DMS 273 treated with DMSO at 0.1 percent for 48 hours (cell line): ENCODE measurements around the gene EGF.
"Not testable (repeated sequence)": the region's sequence is repeated elsewhere in the genome, so short reads cannot be mapped to it uniquely, and the experiment has no call there.

Experiments used
- DNase-seq: peaks from one replicate; lab custom pipeline; 2025; lab: John Stamatoyannopoulos, UW

The EGF gene

DNA sequence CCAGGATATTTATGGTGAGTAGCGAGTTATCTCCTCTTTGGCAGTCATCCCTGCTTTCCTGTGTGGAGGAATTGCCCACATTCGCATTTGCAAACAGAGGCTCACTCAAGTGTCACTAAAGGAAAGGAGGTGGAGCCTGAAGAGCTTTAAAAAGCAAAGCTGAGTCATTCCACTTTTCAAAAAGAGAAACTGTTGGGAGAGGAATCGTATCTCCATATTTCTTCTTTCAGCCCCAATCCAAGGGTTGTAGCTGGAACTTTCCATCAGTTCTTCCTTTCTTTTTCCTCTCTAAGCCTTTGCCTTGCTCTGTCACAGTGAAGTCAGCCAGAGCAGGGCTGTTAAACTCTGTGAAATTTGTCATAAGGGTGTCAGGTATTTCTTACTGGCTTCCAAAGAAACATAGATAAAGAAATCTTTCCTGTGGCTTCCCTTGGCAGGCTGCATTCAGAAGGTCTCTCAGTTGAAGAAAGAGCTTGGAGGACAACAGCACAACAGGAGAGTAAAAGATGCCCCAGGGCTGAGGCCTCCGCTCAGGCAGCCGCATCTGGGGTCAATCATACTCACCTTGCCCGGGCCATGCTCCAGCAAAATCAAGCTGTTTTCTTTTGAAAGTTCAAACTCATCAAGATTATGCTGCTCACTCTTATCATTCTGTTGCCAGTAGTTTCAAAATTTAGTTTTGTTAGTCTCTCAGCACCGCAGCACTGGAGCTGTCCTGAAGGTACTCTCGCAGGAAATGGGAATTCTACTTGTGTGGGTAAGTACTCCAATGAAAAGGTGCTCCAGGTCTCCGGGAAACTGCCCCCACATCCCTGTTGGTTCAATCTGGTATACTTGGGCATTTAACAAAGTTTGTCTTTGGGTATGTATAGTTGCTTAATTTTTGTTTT, at the start of gene EGF:
Gene EGF, plus strand, starts transcription at position 178 of the 890 bp plus-strand sequence. Its CDS starts 453 bp downstream, at position 631.
- no peak for DNase-seq

- no peak for DNase-seq
Measured at GRCh38 chr4:109864134-109864533, 48.5 kb upstream of the EGF start.

DNA sequence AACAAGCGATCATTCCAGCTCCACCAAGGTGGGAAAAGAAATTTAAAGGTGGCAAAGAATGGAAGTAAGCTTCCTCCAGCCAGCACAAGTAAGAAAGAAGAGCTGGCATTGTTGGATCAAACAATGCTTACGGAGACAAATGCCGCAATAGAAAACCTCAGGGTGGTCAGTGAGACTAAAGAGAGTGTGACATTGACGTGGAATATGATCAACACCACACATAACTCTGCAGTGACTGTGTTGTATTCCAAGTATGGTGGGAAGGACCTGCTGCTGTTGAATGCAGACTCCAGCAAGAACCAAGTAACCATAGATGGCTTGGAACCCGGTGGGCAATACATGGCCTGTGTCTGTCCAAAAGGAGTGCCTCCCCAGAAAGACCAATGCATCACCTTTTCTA, 42.6 kb upstream of the EGF start:
- DNase-seq = no peak

GRCh38 chr4:109872065-109872464, 40.6 kb upstream of the EGF start:
- DNase-seq = no peak

- DNase-seq = no peak
Measured at GRCh38 chr4:109872950-109873656, 39.6 kb upstream of the EGF start.

DNA sequence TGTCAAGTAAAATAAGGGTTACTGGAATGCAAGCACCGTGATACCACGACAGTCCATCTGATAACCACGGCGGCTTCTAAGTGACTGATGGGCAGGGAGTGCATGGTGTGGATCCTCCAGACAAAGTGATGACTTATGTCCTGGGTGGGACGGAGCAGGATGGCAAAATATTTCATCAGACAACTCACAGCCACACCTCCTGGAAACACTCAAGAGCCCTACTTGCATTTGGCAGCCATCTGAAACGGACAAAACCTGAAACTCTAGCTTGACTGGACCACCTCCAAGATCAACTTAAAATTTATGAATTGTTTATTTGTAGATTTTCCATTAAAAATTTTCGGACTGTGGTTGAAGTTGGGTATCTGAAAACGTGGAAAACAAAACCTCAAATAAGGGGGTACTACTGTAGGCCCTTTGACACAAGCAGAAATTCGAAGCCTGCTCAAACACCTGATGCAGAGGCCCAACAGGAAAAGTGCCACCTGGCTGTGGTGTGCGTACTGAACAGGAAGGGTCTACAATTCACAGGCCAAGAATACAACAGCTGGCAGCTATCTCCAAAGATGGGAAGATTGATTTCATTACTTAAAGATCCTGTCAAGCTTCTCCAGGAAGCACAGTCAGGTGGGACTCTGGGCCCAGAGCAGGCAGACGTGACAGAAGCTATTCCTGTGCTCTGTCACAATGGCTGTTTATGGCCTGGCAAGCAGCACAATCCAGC, 38.7 kb upstream of the EGF start:
- no peak for DNase-seq

- DNase-seq = no peak
Measured at GRCh38 chr4:109875106-109875505, 37.6 kb upstream of the EGF start.

DNA sequence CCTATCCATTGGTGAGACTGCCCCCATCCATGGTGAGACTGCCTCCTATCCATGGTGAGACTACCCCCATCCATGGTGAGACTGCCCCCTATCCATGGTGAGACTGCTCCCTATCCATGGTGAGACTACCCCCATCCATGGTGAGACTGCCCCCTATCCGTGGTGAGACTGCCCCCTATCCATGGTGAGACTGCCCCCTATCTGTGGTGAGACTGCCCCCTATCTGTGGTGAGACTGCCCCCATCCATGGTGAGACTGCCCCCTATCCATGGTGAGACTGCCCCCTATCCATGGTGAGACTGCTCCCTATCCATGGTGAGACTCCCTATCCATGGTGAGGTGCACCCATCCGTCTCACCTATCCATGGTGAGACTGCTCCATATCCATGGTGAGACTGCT, 37.1 kb upstream of the EGF start:
- DNase-seq = not testable (repeated sequence)

DNA sequence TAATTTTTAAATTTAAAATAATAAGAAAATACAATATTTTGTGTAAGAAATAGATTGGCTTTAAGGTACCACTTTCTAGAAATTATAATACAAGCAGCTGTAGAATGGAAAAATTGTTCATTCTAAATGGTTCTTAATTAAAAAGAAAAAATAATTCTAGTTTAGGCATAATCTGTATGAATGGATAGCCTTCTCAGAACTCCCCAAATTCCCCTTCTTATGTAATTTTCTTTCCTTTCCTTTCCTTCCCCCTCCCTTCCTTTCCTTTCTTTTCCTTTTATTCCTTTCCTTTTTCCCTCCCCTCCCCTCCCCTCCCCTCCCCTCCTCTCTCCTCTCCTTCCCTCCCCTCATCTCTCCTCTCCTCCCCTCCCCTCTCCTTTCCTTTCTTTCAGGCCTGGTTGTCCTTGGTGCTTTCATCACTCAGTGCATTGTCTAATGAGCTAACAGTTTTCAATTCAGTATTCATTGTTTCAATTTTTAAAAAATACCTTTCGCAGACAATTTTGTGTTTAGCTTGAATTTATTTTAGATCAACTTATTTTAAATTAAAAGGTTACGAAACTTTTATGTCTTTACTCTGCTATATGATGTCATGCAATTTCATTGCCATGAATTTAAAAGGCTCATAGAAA, 35.9 kb upstream of the EGF start:
- DNase-seq = no peak

- DNase-seq = no peak
Measured at GRCh38 chr4:109877400-109877799, 35.3 kb upstream of the EGF start.

DNA sequence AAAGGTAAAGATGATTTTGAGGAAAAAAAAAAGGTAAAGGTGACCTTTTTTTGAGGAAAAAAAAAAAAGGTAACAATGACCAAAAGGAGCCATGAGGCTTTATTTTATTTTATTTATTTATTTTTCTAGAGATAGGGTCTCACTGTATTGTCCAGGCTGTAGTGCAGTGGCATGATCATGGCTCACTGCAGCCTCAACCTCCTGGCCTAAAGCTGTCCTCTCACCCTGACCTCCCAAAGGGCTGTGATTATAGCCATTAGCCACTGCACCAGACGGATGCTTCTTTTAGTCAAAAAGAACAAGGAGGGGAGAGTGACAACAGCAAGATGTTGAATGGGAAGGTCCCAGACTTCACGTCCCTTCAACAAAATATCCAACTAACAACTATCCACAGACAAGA, 34.3 kb upstream of the EGF start:
- no peak for DNase-seq

DNA sequence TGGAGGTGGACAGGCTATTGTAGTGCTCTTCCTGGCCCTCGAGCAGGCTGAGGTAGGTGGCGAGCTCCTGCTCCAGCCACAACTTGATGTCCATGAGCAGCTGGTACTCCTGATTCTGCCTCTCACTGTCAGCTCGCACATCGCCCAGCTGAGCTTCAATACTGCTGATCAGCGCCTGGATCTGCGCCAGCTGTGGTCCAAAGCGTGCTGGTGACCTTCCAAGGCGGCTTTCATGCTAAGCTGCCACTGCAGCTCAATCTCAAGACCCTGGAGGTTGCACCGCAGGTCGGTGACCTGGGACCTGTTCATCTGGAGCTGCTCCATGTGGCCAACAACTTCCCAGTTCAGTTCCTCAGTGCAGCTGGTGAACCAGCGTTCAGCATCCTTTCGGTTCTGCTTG, 33.6 kb upstream of the EGF start:
- no peak for DNase-seq

DNA sequence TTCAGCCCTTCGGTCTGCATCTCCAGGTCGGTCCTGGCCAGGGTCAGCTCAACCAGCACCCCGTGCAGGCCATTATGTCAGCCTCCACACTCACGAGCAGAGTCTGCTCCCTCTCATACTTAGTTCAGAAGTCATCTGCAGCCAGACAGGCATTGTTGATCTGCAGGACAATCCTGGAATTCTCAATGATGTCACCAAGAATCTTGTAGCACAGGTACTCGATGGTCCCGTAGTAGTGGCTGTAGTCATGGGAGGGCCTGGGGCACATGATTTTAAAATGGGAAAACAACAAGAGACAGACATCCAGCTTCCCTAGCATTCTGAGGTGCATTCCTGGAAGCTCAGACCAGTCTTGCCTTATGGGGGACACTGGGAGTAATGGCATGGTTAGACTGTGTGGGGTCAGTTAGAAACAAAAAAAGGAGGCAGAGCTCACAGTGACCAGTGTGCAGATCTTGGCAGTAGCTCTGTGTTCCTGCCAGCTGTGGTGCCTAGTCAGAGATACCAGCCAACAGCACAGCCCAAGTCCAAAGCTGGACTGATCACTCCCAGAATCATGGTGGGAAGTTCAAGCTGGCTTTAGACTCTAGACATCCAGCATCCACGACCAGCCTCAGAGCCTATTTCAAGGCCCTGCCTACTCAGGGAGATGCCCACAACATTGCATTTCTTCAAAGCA, 32.9 kb upstream of the EGF start:
- DNase-seq = no peak

GRCh38 chr4:109886303-109886702, 26.4 kb upstream of the EGF start:
- no peak for DNase-seq

DNA sequence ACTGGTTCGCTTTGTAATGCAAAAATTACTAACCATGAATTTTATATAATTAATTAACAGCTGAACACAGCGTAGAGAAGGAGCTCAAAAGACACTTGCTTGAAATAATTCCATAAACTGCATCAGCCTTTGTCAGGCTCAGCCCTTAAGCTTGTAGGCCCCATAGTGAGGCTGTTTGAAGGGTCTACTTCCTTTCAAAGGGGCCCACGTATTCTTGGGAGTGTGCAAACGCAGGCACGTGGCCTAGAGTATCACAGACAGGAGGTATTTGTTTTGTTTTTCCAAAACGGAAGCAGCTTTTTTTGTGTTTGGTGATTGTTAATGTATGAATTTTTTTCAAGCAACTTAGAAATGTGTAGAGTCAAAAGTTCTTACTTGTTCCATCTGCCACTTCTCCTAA, 25.6 kb upstream of the EGF start:
- DNase-seq = no peak

DNA sequence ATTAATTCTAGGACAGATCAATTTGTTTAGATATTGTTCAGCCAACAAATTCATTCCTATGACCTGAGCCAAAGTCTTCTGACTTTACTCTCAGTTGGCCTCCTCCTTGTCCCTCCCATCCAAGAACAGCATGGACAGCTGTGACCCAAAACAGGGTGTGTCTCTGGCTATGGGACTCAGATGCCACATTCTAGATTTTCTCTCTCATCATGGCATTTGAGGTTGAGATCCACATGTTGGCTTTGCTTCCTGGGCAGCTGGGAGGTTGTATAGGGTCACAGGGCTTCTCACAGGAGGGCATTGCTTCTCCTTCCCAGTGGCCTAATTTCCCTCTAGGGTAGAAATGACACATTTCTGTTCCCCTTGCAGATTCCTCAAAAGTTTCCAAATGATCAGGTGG, 22.6 kb upstream of the EGF start:
- no peak for DNase-seq

GRCh38 chr4:109902559-109903251, 10.0 kb upstream of the EGF start:
- DNase-seq = no peak

DNA sequence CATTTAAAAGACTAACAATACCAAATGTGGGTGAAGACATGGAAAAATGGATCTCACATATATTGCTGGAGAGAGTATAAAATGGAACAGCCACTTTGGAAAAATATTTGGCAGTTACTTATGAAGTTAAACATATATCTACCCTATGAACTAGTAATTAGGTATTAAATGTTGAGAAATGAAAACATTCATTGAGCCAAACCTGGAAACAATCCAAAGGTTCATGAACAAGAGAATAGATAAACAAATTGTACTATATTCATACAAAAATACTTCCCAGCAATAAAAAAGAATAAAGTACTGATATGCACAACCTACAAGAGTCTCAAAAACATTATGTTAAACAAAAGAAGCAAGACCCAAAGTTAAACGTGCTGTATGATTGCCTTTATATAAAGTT, 4.0 kb upstream of the EGF start:
- no peak for DNase-seq

DNA sequence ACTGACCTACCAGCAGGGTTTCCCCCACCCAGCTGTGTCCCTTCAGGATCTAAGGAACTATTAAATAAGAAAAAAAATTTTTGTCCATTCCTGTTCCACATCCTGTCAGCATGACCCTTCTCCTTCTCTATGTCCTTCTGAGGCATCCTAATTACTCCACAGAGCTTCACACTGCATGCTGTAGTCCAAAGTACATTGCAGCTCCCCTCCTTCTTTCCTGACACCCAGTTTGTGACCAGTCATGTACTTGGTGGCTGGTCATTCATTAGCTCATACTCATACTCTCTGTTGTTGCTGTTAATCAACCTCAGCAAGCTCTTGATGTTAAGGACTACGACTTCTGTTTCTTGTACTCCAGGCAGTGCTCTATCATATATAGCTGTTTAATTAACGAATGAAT, 2.4 kb upstream of the EGF start:
- DNase-seq = no peak

DNA sequence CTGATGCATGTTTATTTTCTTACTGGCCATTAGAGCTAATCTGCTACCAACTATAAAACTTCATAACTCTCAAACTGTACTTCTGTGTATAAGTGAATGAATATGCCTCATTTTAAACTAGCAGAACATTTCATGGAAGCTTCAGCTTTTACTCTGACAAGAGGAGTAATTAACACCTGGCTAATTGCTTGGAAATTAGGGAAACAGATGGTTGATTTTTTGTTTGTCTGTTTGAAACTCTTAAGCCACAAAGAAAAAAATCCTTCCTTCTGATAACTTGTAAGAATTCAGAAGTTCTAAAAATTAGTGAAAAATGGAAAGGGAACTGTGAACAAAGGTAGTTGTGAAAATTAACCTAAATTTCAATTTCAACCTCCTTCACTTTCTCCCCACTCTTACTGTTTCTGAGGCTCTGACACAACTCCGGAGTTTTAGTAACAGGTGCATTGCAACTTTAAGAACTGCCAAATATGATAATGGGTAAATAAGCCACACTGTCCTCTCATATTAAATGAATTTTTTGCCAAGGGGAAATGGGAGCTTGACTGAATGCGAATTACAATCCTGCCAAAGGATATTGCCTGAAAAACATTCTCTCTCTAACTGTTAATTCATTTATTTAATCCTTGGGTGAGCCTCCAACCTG, 1.0 kb downstream of the EGF start:
- DNase-seq = no peak

GRCh38 chr4:109914322-109914721, 1.6 kb downstream of the EGF start:
- DNase-seq = no peak
